ENCODE data around the gene ACY1.

The ACY1 gene

GRCh38 chr3:51945926-51946705 is 37.2 kb upstream of the ACY1 start:
- H3K27ac ChIP-seq: no peak overlapping the region
- DNase-seq (ENCODE audit: low read depth, low spot score): no peak

- no peak overlapping the region for H3K27ac ChIP-seq
- no peak for DNase-seq (ENCODE audit: low read depth, low spot score)
These were observed 36.5 kb upstream of the ACY1 start for GRCh38 chr3:51946796-51947195.

DNA sequence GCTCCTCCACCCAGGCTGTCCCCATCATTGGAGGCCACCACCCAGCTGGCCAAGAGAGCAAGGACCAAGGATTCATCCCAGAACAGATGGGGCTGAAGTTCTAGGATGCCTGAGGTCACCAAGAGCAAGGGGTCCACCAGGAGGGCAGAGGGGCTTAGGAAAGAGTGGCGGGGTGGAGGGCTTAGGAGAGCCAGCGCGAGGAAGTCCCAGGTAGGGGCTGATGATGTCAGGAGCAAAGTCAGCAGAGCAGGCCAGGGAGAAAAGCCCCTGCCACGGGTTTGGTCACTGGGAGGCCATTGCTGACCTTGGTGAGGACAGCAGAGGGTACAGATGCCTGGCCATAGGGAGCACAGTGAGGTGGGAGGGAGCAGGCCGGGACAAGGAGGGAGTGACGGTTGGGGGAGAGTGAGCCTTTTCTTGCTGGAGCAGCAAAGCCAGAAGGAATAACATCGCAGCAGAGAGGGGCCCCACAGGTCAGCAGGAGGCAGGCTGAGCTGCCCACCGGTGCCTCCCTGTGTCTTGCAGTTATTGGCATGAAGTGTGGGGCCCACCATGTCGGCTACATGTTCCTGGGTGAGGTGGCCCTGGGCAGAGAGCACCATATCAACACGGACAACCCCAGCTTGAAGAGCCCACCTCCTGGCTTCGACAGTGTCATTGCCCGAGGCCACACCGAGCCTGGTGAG is 36.0 kb upstream of the ACY1 start:
- no peak overlapping the region for H3K27ac ChIP-seq
- DNase-seq (ENCODE audit: low read depth, low spot score): no peak

GRCh38 chr3:51948016-51948580 is 35.2 kb upstream of the ACY1 start:
- H3K27ac ChIP-seq: no peak overlapping the region
- DNase-seq (ENCODE audit: low read depth, low spot score): no peak

DNA sequence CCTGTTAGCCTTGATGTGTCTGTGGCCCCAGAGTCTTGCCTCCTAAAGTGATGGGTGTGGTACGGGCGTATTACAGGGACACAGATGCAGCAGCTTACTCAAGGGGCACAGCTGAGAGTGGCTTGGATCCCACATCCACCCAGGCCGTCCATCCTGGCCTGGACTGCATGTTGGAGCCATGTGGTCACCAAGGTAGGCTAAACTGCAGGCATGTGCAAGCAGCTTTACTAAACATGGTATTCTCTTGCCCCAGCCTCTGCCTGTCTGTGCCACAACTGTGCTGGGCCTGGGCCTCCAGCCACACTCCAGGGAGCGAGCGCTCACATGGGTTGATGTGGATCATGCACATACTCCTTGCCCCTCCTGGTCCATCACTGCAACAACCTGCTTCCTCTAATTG is 34.2 kb upstream of the ACY1 start:
- H3K27ac ChIP-seq: no peak overlapping the region
- DNase-seq (ENCODE audit: low read depth, low spot score): no peak

DNA sequence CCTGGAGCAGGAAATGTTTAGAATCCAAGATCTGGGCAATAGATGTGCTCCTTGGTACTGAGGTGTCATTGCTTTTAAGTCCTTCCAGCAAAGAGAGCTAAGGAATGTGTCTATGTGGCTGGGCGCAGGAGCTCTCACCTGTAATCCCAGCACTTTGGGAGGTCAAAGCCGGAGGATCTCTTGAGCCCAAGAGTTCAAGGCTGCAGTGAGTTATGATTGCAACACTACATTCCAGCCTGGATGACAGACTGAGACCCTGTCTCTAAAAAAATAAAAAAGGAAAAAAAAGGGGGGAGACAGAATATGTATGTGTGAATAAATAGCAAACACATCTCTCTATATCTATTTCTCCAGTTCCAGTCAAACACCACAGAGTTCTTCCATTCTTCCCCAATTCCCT is 32.4 kb upstream of the ACY1 start:
- H3K27ac ChIP-seq: no peak overlapping the region
- no peak for DNase-seq (ENCODE audit: low read depth, low spot score)

- no peak overlapping the region for H3K27ac ChIP-seq
- no peak for DNase-seq (ENCODE audit: low read depth, low spot score)
These were observed 29.9 kb upstream of the ACY1 start for GRCh38 chr3:51953445-51953844.

DNA sequence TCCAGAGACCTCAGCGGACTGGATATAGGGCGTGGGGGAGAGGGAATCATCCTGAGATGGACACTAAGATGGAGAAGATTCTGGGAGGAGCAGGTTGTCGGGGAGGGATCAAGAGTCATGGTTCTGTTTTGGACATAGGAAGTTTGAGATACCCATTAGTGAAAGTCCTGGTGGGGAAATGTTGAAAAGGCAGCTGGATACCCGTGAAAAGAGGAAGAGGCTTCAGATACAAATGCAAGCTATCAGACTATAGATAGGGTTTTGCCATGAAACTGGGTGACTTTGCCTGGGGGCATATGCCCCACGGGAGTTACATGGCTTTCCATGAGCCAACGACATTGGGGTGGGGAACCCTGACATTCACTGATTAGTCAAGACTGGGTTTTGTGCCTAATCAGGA is 29.2 kb upstream of the ACY1 start:
- no peak overlapping the region for H3K27ac ChIP-seq
- no peak for DNase-seq (ENCODE audit: low read depth, low spot score)

DNA sequence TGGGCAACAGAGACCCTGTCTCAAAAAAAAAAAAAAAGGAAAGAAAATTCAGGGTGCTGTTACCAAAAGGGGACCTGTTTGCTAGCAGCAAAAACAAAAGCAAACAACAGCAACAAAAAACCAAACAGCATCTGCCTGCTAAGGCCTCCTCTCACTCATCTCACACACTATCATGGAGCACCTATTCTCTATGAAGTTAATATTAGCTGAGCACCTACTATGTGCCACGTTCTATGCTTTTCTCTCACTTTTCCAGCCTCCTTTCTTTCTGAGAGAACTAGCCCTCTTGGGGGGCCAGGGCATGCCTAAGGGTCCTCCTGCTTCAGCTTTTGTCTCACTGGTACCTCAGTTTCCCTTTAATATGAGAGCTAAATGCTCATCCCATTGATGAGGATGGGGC is 28.6 kb upstream of the ACY1 start:
- DNase-seq (ENCODE audit: low read depth, low spot score): no peak
- H3K27ac ChIP-seq: no peak overlapping the region

GRCh38 chr3:51955175-51955892 is 28.0 kb upstream of the ACY1 start, which contains the start of gene GPR62:
TSS of gene GPR62 (plus strand) at chr3:51955381. CDS start at chr3:51955653, 272 bp downstream.
- no peak for DNase-seq (ENCODE audit: low read depth, low spot score)
- H3K27ac ChIP-seq: no peak within 1 kb of the TSS

GRCh38 chr3:51955893-51956770 is 27.2 kb upstream of the ACY1 start:
- no peak overlapping the region for H3K27ac ChIP-seq
- no peak for DNase-seq (ENCODE audit: low read depth, low spot score)

DNA sequence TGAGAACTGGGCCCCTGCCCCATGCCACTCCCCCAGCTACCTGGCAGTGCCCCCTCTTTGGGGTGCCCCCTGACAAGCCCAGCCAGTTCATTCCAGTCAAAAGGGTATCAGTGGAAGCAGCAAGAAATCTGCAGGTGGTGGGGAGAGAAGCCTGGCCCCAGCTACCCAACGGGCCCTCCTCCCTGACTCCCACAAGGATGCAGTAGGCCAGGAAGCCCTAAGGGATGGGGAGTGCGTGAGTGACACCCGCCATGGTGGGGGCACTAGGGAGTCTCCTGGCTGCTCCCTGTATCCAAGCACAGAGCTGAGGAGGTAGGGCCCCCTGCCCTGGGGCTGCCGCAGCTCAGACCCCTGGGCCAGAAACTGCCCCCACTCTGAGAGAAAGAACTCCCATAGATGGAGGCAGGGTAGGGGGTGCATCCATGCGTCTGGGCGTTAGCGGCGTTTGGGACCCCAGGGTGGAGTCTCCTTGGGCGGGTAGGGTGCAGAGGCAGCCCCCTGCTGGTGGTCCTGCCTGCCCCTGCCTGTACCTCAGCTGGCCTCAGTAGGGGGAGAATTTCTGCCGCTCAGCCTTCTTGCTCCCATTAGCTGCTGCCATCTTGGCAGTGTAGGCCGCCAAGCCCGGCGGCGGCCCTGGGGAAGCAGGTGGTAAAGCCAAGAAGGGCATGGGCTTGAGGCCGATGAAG is 25.7 kb upstream of the ACY1 start:
- no peak for DNase-seq (ENCODE audit: low read depth, low spot score)
- H3K27ac ChIP-seq: no peak overlapping the region

GRCh38 chr3:51958603-51959521 is 24.5 kb upstream of the ACY1 start:
- DNase-seq (ENCODE audit: low read depth, low spot score): no peak
- no peak overlapping the region for H3K27ac ChIP-seq

DNA sequence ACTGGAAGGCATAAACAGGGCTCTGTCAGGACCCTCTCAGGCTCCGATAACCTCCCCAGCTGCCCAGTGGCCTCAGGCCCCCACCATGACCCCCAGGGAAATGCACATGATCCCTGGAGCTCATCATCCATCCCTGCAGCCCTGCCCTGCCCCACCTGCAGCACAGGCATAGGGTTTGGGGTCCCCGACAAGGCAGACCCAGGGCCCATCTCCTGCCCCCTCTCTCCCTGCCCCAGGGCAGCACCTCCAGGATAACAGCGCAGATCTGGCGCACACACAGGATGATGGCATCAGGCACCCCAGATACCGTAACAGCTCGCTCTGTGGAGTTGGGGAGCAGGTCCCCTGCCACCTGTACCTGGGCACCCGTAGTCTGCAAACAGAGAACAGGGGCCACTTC is 23.7 kb upstream of the ACY1 start:
- no peak overlapping the region for H3K27ac ChIP-seq
- DNase-seq (ENCODE audit: low read depth, low spot score): no peak

DNA sequence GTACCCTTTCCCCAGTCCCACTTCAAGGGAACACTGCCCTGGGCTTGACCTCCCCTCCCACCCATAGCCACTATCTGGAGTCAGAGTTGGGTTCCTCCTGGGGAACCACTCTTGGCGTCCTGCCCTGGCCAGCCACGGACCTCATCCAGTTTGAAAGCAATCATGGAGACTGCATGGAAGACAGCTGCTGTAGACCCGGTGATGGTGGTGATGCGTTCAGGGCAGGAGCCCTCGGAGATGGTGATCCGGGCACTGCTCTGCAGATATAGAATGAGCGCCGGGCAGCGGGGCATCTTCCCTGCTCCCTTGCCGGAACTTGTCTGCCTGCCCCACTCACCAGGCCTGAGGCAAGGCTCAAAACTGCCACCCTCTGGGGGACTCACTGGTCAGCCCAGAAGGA is 22.9 kb upstream of the ACY1 start:
- DNase-seq (ENCODE audit: low read depth, low spot score): no peak
- no peak overlapping the region for H3K27ac ChIP-seq

DNA sequence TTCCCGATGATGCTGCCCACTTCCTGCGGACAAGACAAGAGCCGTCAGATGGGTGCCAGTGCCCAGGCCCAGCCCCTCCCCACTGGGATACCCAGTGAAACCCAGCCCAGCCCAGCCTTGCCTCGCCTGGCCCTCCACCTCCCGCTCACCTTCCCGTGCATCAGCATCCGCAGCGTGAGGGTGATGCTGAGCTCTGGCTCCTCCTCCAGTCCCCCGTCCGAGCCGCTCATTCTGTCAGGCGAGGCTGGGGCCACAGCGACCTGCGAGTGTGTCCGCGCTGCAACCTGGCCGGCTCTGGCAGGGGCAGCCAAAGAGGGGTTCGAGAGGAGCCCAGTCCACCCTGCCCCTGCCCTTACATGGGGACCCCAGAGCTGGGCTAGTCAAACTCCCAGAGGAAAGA is 22.3 kb upstream of the ACY1 start:
- H3K27ac ChIP-seq: no peak overlapping the region

GRCh38 chr3:51961602-51962569 is 21.4 kb upstream of the ACY1 start:
- no peak for DNase-seq (ENCODE audit: low read depth, low spot score)
- H3K27ac ChIP-seq: no peak overlapping the region

More for the DNA sequence above, 22.3 kb upstream of the ACY1 start:
- DNase-seq (ENCODE audit: low read depth, low spot score): no peak

Data from epithelial cell of prostate (primary cell).